TTC549 (cell line): ENCODE measurements around the gene MBNL2.

Source experiments
- FAIRE-seq: peaks from 2 replicates; lab custom pipeline; 2012; peaks lifted over from hg19 to GRCh38; lab: Jason Lieb, UNC

MBNL2 gene

DNA sequence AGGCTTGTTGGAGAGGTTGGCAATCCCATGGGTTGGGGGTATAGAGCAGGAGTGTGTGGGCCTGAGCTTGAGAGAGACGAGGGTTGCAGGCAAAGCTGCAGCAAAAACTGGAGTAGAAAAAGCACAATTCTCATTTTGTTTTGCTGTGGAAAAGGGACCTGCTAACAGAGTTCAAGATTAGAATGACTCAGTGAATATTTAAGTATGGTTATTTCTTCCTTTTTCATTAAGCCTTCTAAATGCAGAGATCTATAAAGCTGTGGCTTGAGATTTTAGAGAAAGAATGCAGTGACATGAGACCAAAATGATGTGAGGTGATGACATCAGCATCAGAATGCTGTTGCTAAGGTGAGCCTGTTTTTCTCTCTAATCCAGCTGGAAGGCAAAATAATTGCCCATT, 10.8 kb upstream of the MBNL2 start:
- FAIRE-seq: no peak

DNA sequence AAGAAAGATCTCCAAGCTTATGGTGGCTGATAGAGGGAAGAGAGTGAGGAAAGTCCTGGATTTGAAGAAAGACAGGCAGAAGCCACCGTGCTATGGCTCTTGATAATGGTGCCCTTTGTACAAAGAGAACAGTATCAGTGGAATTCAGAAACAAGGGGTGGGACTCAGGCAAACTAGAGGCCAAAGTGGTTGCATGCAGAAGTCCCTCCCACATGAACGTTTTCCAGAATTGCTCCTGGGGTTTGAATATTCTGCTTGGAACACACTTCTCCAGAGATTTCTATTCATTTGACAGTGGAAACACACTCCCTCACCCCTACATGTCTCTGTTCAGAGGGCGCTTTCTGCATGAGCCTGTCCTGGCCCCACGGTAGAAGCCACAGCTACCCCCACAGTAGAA, 10.1 kb upstream of the MBNL2 start:
- FAIRE-seq: no peak

DNA sequence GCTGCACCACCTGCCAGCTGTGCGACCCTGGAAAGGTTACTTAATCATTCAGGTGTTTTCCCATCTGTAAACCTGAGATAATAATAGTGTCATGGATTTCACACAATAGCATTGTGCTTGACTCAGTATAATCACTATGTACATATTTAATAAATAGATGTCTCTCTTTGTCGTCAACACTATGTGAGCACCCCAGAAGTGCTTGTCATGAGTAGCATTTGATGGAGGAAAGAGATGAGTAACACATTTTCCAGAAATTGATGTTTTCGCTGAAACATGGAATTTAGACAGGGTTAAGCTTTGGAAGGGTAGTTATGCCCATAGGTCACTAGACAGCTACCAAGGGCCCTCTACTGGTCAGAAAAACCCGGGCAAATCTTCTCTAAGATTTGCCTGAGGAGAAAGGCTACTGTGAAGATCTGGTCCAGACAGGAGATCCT, 9.5 kb upstream of the MBNL2 start:
- no peak for FAIRE-seq

DNA sequence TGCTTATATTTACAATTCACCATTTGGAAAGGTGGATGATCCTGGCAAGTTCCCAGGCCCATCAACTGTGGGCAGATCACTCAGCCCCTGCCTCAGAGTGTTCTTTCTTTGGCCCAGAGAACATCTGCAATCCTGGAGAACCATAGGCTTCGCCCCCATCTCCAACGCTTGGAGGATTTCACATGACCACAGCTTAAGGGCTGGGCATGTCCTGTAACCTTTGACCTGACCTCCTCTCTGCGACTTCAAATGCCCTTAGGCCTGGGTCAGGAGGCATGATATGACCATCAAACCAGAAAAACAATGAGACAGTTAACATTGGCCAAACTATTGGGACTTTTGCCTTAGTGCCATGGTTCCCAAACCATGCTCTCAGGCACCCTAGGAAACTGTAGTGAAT, 7.2 kb upstream of the MBNL2 start:
- no peak for FAIRE-seq

DNA sequence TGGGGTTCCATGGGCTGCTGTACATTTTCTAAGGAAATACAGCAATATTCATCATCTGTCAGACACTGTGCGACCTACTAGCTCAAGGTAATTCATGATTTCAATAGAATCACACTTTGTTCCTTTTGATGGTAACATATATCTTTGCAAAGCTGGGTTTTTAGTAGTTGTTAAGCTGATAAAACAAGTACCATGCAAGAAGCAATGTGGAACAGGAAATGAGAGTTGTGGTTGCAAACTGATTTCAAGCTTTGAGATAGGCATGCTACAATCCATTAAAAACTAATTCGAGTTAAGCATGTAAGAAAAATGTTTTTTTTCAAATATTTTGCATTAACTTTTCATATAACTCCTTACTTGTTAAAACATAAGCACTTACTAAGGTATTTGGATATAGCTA, 6.8 kb upstream of the MBNL2 start:
- no peak for FAIRE-seq

DNA sequence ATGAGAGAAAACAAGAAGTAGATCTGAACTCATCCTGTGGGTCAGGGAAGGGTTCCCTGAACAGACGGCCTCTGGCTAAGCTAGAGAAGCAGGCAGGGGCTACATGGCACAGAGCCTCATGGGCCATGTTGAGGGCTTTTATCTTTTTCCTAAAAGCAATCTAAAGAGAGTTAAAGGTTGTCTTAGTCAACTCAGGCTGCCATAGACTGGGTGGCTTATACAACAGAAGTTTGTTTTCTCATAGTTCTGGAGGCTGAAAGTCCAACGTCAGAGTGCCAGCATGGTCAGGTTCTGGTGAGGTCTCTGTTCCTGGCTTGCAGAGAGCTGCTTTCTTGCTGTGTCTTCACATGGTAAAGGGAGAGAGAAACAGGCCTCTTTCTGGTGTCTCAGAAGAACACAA, 2.9 kb upstream of the MBNL2 start:
- FAIRE-seq: no peak

DNA sequence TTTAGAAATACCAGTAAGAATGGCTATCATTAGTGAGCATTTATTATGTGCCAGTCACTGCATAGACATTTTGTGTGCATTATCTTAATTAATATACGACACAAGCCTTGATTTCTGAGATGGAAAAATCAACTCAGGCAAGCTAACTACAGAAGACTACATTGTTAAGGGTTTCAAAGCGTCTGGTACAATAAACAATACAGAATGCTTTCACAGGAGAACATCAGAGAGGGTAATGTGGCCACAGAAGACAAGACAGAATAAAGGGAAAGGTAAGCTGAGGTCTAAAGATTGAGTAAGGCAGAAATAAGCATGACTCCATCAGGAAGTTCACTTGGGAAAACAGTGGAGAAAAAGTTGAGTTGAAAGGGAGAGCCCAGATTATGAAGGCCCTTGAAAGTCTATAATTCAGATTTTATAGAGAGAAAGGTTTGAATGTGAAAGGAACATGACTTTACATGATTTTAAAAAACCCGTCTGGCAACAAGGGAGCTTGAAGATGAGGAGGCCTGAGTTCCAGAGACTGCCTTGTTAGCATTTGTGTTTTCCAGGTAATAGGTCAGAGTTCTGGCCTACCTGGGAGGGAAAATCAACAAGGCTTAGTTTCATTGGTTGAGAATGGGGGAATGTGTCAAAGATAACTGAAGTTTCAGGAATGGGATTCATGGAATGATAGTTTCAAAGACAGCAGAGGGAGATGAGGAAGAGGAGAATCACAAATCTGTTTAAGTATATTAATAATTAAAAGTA, 1.8 kb upstream of the MBNL2 start:
- no peak for FAIRE-seq

DNA sequence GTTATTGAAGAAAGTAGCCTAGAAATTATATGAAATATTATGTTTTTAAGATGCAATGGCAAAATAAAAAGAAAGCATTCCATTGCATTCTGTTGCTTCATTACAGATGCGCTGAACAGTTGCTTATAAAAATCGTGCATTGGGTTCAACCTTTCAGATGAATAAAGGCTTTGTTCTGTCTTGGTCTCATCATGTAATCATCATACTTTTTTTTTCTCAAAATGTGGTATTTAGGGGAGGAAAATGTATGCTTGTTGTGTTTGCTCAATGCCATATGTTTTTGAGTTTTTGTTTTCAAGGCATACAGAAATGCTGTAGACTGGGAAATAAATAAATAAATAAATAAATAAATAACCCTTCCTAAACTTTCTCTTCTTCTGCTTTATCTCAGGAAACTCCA, 1.1 kb upstream of the MBNL2 start:
- no peak for FAIRE-seq

DNA sequence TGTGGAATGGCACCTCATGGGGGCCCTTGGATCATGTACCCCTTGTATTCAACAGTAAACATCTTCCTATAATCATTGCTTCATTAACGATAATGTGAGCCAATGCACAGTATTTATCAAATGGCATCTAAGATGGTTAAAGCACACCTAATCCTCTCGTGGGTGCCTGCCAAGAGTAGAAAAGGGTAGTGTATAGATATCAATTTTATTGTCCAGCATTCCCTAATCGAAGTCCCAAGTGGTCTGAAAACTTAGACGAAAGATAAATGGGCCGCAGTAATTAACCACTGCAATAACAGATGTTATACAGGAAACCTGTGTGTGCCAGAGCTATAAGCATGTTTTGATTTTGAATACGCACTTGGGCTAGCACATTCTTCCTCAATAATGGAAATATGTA, 667 bp upstream of the MBNL2 start:
- no peak for FAIRE-seq

DNA sequence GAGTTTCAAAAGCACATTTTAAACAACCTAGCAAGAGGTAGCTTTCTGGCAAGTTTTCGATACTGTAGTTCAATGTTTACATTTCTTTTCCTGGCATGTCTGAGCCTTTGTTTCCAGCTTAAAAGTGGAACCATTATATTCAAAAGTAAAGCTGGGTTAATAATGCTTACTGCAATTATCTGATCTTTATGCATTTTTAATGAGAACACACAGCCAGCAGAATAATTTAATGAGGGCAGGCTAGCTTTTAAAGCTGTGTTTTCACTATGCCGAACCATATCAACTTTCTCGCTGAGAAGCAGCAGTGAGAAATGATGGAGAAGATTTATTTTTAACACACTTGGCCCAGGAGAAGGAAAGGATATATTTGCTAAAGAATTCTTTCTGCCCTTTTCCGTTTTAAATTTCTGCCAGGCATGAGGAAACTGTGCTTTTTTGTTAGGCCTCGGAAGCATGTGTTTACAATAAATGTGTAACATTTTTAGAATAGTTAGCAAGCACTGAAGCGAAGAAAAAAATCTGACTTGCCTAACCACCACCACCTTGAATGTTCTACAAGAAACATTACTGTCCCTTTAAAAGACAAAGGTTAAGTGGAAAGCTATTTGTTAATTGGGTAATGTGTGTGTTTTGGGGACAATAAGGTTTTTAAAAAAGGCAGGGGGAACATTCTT, 1.0 kb downstream of the MBNL2 start:
- FAIRE-seq: no peak

DNA sequence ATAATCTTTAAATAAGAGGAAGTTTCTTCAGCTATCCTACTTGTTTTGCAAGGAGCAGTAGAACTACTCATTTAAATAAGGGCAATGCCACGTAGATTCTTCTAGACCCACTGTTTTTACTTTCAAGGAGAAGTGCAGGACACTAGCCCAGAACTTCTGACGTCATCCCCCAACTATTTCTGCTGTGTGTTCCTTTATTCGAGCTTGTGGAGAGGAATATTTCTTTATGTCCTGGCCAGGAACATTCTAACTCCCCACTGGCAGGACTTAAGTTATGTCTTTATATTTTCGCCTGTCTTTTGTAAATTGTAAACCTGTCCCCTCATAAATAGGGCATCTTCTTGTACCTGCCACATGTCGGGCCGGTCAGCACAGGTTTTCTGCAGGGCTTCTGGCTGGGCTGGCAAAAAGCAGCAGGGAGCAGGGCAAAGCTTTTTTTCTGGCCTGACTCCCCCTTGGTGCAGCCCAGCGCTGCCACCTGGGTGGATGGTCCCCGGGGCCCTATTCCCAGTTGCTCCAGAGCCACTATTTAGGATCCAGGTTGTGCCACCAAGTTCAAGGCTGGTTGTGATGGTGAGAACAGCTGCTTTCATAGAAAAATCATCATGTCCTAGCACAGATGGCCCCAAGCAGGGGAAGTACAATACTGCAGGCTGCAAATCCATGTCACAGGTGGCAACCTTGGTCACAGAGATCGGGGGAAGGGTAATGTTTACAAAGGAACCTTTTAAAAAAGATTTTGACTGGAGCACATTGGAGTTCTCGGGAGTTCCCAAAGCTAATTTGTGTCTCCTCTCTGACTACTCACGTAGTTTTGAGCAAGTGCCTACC, 1.8 kb downstream of the MBNL2 start:
- FAIRE-seq: no peak

DNA sequence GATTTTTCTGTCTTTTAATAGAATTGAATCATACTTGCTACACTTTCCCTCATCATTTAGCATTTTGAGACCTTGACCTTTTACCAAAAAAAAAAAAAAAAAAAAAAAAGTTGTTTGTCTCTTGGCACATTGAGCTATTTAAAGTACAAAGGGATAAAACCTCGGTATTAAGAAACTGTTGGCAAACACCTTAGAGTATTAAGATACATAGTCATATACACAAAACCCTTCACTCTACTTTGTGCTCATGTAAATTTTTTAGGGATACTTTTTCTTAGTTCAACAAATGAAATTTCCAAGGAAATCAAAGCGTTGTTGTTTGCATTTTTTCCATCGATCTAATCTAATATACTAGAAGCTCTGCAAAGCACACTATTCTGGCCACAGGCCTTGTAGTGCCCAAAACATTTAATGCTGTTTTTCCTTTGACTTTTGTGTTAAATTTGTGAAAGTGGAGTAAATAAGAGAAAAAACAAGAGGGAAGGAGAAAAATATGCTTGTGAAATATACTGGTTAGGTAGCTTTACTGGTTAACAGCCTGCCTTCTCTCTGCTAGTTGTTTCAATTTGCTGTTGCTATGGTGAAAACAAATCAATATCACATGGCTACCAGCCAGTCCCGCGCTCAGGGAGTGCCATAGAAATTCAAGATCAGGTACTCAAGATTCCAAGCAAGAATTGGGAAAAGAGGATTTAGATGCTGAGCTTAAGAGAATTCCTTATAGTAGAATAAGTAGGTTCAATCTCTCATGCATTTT, 2.6 kb downstream of the MBNL2 start:
- no peak for FAIRE-seq

DNA sequence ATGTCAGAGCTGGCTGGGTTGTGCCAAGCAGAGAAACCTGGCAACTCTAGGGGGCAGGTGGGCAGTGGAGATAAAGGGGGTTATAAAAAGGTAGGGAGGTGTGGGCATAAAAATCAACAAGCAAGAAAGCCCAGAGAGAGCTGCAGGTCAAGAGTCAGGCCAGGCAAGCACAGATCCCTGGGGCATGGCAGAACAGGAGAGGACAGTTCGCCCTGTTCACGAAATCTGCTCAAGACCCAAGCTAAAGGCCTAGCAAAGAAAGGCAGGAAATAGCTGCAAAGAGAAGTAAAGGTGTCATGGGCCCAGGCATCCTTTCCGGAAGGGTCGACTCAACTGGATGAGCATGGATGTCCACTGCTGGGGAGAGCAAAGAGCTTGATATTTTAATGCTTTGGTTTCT, 3.4 kb downstream of the MBNL2 start:
- FAIRE-seq: no peak

DNA sequence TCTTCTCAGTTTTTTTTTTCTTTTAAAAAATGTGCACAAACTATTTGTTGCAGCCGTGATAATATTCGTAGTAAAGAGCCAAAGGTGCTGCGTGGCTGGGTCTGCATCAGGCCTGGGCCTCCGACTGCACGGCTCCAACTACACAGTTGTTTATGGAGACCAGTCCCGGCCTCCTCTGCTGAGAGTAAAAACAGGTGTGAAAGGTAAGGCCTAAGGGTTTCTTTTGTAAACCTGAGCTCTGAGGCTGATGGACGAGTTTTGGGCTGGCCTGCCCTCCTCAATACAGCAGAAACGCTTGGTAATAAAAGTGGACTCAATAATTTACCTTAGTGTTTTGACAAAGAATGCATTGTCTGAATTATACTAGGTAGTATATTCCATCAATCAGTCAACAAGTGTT, 3.9 kb downstream of the MBNL2 start:
- no peak for FAIRE-seq

DNA sequence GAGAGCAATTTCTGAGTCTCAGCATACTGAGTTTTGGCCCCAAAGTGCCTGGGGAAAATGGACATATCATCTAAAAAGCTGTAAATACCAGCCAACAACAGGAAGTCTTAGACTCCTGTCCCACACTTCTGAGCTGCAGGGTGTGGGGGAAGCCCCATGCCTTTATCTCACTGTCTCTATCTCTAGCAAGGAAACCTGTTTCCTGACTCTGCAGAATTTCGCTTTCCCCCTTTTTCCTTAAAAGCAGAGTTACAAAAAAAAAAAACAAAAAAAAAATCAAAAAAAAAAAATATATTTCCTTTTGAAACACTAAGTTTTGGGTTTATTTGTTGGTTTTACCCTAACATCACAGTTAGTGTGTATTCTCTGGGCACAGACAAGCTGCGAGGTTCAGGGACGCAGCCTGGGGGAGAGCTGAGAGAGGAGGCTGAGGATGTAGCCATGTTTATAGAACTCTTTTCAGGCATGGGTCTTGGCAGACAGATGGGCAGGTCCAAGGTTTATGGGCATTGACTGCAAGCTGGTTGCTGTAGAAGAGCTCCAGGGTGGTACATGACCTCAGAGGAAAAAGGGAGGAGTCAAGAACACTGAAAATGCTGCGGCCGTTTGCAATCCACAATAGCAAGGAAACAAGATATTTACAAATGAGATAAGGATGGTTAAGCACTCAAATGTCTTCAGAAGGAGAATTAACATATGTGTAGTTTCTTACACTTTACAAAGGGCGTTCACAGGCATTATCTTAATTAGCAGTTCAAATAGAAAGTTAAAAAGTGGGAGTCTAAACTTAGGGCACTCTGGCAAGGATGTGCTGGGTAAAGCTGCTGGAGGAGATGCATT, 4.9 kb downstream of the MBNL2 start:
- FAIRE-seq: no peak

DNA sequence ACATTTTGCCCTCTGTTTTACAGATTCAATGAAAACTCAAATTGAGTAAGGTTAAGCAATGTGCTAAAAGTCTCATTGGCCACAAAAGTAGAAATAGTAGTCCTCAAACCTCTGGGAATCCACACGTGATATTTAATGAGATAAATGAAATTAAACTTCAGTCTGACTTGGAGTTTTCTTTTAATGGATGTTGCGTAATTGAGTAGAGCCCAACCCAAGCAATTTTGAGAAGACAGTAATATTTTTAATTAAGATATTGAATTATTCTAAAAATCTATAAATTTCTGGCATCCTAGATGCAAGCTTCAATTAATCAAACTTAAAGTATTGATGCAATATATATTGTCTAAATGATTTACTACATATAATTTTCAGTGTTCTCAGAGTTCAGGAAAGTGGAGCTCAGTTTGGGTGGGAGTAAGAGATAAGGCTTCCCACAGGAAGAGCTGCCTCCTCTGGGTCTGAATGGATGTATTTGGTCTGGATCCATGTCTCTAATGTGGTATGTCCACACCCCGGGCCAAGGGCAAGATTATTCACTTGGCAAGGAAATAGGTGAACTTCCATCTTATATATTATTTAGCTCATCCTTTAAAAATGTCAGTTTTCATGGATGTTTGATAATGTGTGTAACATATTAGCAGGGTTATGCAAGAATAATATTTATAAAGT, 6.9 kb downstream of the MBNL2 start:
- FAIRE-seq: no peak

DNA sequence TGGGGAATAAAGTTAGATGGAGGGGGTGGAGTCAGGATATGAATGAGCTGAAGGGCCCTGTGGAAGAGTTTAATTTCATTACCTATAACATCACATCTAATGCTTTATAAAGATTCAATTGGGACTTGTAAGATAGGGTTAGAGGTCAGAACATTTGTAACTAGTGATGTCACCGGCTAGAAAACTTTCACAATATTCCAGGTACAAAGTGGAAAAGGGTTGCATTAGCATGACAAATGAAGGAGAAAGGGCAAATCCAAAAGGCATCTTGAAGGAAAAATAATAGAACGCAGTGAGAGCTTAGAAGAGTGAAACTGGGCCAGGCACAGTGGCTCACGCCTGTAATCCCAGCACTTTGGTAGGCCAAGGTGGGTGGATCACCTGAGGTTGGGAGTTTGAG, 7.6 kb downstream of the MBNL2 start:
- FAIRE-seq: no peak

DNA sequence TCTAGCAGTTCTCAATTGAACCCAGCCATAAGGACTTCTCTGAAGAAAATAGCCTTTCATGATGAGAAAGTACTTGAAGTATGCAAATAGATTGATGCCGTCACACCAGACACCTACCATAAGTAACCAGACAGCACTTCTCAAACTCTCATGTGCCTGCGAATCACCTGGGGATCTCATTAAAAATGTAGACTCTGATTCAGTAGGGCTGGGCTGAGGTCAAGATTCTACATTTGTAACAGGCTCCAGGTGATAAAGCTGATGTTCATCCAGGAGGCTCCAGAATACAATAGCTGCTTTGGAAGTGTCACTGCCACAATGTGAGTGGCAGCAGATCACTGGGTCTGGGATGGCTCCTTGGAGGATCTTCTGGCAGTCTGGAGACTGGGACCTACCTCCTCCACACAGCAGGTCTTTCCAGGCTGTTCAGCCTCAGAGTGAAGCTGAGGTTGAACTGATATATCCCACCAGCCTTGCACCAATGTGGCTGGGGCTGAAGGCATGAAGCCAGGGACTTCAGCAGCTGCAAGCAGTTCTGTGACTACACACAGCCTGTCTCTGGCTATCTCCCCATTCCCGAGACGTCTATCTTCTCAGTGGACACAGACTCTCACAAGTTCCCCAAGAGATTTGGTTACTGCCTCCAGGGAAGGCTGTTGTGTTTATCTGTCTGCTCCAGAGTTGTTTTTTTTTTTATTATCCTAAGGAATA, 9.1 kb downstream of the MBNL2 start:
- no peak for FAIRE-seq

DNA sequence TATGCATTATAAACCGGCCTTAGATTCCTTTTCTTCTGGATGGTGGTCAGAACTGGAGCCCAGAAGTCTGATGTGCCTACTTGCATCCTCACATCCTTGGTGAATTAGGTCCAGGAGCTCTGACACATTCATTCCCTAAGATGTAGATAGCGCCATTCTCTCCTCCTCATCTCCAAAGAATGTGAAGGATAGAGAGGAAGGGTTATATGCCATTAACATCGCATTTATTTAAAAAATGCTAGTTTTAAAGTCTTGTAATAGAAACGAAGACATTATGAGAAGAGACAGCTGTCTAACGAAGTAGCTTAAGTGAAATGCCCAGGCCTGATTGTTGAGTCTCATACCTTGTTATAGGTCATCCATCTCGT, 9.7 kb downstream of the MBNL2 start:
- no peak for FAIRE-seq

DNA sequence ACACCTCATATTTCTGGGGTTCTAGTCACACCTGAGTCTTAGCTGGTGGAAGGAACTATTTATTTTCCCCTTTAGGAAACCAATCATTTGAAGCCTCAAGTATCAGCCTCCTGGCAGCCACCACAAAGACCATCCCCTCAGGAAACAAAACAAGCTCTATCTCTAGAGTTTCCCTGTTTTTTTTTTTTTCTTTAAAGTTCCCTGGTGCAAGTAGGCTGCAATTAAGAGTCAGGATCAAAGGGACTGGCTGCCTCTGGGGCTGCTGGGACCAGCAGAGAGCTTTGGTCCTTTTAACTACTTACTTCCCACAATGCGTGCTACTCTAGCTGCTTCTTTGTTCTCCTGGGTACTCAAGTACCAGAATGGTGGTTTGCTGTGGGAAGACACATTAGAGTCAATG, 11.4 kb downstream of the MBNL2 start:
- no peak for FAIRE-seq

DNA sequence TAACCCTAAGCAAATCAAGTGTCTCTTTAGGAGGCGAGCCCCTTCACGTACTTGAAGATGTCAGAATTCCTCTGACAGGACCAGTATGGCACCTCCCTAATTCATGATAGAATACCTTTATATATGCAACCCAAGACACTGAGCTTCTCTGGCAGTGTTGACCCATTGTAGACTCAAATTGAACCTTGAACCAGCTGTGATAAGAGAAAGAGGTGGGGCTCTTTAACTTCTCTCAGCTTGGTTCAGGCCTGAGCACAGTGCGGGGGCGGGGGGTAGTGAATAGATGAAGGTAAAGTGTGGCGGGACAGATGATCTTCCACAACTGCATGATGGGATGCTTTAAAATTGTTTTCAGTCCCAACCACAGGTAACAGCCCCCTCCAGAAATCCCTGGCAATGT, 12.1 kb downstream of the MBNL2 start:
- no peak for FAIRE-seq
